ENCODE data around the gene DNAJB1. TPM values are rescaled to one million over a fixed set of nuclear protein-coding genes. Genes with fewer than 3 reads are reported as not detected.

Gene DNAJB1
- total RNA-seq, 1 donor = 95.2 TPM

- TF ChIP-seq CTCF (IDR thresholded peaks at IDR 0.05; ENCODE audit: insufficient read depth, low read length) = no peak
- H3K4me3 ChIP-seq (ENCODE audit: low read depth, low read length) = no peak overlapping the region
- DNase-seq (ENCODE audit: low read depth) = no peak
These were observed 46.6 kb downstream of the DNAJB1 start for GRCh38 chr19:14471436-14472187.

GRCh38 chr19:14470031-14470876 lies 47.9 kb downstream of the DNAJB1 start:
- no peak overlapping the region for H3K4me3 ChIP-seq (ENCODE audit: low read depth, low read length)

GRCh38 chr19:14467816-14468215 lies 50.4 kb downstream of the DNAJB1 start:
- DNase-seq (ENCODE audit: low read depth) = no peak
- no peak for TF ChIP-seq CTCF (IDR thresholded peaks at IDR 0.05; ENCODE audit: insufficient read depth, low read length)
- H3K4me3 ChIP-seq (ENCODE audit: low read depth, low read length) = no peak overlapping the region

More at GRCh38 chr19:14470031-14470876, 47.9 kb downstream of the DNAJB1 start:
- TF ChIP-seq CTCF (IDR thresholded peaks at IDR 0.05; ENCODE audit: insufficient read depth, low read length) = no peak
- DNase-seq (ENCODE audit: low read depth) = no peak

GRCh38 chr19:14467391-14467790 lies 50.8 kb downstream of the DNAJB1 start:
- no peak overlapping the region for H3K4me3 ChIP-seq (ENCODE audit: low read depth, low read length)
- TF ChIP-seq CTCF (IDR thresholded peaks at IDR 0.05; ENCODE audit: insufficient read depth, low read length) = no peak
- DNase-seq (ENCODE audit: low read depth) = no peak

Small RNAs within 50 kb of the gene (small RNA-seq; reads per million reads assigned to genes)
- not detected for gene SNRPGP15

Other genes with a start within 250 kb of the DNAJB1 start
- gene ADGRE5, start 137.0 kb downstream of the DNAJB1 start, total RNA-seq (ENCODE audit: low replicate concordance) = 1.2 and 25.8 TPM in 2 replicates
- 32.5 and 60.6 TPM in 2 replicates for gene DDX39A, start 99.1 kb downstream of the DNAJB1 start, total RNA-seq (ENCODE audit: low replicate concordance)
- gene PKN1, start 85.1 kb downstream of the DNAJB1 start, total RNA-seq (ENCODE audit: low replicate concordance) = 164 and 342 TPM in 2 replicates
- 1.9 and 3.4 TPM in 2 replicates for gene PTGER1, start 43.0 kb downstream of the DNAJB1 start, total RNA-seq (ENCODE audit: low replicate concordance)
- 93.5 and 119 TPM in 2 replicates for gene GIPC1, start 22.3 kb downstream of the DNAJB1 start, total RNA-seq (ENCODE audit: low replicate concordance)
- gene TECR, start 11.2 kb upstream of the DNAJB1 start, total RNA-seq (ENCODE audit: low replicate concordance) = 2.9 and 41.8 TPM in 2 replicates
- gene NDUFB7, start 53.7 kb upstream of the DNAJB1 start, total RNA-seq (ENCODE audit: low replicate concordance) = 100 and 164 TPM in 2 replicates
- gene CLEC17A, start 64.7 kb upstream of the DNAJB1 start, total RNA-seq (ENCODE audit: low replicate concordance) = 0.09 TPM in 1 of 2 replicates, not detected in the other
- not detected in 2 replicates for gene ADGRE3, start 156.4 kb upstream of the DNAJB1 start, total RNA-seq (ENCODE audit: low replicate concordance)
- gene ZNF333, start 171.7 kb upstream of the DNAJB1 start, total RNA-seq (ENCODE audit: low replicate concordance) = 10.5 and 21.1 TPM in 2 replicates